CD4-positive, alpha-beta T cell treated with Interferon gamma for 1 hour (primary cell): ENCODE results near the gene SPOCK2.

Source experiments
- DNase-seq: peaks from one replicate; pipeline ENCODE4 v3.0.0-alpha.2; 2020

SPOCK2 gene

DNA sequence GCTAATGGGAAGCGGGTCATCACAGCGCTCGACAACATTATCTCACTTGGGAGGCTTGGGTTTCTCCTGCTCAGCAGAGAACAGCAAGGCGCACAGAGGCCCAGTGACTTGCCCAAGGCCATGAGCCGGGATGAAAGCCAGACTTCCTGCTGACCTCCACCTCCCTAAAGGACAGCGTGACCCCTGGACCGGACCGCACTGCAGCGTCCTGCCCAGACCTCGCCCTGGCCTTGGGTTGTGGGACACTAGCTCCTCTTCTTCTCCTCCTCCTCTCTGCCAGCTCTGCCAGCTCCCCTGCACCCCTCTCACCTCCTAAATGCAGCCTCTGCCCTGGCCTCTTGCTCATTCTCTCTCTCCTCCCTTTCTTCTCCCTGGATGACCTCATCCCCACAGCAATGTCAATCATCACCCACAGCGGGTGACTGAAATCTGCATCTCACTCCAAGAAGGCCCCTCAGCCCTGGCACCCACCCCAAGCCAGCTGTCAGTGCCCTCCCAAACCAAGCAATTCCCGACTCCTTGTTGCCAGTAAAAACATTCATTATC, 19.4 kb downstream of the SPOCK2 start:
- DNase-seq: no peak

DNA sequence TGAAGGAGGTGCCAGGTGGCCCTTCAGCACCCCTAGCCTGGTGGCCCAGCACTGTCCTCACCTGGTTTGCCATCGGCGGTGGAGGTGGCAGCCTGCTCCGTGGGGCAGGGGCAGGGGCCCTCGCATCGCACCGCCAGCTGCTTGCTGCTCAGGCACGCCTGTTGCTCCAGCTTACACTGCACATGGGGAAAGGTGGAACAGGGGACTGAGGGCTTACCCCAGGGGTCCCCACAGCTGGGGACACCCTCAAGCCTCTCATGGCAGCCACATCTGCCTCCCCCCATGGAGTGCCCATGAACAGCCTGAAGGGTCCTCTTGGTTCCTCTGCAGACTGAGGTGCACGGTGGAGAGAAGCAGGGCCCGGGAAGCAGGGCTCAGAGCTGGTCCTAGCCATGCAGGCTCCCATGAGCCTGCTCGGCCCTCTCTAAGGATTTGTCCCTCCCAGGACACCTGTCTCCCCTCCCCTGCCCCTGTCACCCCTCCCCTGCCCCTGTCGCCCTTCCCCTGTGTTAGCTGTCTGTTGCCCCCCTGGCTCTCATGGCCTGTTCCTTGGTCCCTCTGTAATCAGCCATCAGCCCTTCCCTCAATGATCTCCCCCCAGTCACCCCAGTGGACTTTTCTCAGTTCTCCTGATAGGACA, 20.1 kb downstream of the SPOCK2 start:
- DNase-seq: no peak

DNA sequence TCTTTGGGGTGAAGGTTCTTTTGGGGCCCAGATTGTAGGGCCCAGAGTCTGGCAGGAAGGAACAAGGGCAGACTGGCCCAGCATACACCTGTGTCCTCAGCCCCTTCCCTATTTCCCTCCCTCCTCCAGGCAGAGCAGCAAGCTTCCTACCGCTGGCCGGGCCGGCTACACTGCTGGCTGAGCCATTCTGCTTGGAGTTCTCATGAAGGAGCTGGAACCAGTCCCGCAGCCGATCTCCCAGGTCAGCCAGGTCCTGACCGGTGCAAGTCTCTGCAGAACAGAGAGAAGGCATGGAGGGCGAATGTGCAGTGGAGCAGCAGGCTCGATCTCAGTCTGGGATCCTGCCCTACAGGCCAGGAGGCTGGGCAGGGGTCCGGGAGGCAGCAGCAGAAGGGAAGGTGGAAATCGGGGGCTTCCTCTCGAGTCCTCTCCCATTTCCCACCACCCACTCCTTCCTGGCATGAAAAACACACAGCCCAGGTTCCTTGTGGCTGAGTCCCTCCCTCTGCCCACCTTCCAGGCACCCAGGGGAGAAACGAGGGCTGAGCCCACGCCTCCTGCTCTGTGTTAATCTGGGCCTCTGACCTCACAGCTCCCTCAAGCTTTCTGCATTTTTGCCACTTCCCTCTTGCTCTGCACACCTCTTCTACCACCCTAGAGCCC, 20.8 kb downstream of the SPOCK2 start:
- no peak for DNase-seq

DNA sequence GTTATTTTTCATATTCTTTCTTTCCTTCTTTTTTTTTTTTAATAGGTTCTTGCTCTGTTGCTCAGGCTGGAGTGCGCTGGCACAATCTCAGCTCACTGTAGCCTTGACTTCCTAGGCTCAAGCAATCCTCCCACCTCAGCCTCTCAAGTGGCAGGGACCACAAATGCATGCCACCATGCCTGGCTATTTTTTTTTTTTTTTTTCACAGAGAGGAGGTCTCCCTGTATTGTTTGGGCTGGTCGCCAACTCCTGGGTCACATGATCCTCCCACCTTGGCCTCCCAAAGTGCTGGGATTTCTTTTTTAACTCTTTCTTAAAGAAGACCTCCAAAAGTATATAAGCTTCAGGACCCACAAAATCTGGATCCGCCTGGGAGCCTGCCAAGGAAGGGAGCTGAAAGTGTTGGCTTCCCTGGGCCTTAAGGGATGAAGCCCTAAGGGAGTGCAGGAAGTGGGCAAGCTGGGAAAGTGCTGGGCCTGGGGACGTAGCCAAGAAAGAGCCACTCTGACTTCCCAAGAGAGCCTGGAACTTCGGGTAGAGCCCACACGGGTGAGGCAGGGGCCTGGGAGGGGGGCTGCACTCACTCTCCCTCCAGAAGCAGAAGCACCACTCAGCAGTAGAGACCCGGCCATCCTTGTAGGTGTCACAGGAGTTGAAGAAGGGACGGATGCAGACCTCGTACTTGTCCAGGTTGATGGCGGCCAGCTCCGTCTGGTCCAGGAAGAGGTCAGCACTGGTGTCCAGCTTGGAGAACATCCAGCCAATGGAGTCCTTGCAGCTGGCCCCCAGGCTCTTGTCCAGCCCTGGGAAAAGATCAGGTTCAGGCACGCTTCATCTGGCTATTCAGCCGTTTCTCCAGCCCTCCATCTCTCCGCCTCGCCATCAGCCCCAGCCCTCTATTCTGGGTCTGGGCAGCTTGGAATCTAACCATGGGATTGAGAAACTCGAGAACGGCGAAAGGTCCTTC, 21.8 kb downstream of the SPOCK2 start:
- no peak for DNase-seq

DNA sequence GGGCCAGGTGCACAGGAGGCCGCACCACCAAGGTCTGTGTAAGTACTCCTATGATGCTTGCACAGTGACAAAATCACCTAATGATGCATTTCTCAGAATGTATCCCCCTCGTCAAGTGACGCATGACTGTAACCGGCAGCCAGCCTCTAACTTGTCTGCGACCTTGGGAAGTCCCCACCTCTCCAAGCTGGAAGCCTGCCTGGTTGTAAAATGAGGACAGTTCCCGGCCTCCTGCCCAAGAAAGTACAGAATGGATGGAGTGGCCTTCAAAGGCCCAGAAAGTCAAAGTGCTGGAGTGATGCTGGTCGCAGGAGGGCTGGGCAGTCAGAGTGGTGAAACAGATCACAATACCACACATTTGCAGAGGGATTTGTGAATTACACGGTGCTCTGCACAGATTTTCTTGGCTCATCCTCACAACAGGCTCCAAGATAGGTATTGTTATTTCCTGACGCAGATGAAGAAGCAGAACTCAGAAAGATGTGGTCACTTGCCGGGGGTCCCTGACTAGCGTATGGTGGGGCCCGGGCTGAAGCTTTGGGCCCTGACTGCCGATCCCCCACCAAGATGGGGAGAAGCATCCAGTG, 22.8 kb downstream of the SPOCK2 start:
- DNase-seq: no peak

DNA sequence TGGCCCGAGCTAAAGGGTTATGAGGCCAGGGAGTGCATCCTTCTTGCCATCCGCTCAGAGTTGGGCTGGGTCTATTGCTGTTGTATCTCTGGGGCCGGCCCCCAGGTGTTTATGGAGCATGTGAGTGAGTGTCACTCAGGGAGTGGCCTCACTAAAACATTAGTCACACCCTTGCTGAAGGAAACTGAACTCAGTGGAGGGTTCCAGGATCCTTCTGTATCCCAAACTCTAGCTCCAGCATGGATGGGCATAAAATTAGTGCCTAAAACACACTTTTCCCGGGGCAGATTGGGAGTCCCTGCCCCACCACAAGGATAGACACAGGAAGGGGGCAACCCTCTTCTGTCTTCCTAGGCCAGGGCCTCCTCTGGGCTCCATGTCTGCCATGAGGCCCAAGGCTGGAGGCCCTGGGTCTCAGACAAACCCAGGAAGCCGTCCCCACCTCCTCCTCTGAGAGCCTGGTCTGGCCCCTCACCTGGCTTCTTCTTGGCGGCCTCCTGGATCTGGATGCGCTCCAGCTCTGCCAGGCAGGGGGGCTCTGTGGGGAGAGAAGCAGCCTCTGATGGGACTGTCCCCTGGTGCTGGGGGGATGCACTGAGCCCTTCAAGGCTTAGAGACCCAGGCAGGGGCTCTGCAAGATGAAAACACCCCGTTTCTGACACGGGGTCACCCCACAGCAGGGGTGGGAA, 24.5 kb downstream of the SPOCK2 start:
- DNase-seq: no peak

DNA sequence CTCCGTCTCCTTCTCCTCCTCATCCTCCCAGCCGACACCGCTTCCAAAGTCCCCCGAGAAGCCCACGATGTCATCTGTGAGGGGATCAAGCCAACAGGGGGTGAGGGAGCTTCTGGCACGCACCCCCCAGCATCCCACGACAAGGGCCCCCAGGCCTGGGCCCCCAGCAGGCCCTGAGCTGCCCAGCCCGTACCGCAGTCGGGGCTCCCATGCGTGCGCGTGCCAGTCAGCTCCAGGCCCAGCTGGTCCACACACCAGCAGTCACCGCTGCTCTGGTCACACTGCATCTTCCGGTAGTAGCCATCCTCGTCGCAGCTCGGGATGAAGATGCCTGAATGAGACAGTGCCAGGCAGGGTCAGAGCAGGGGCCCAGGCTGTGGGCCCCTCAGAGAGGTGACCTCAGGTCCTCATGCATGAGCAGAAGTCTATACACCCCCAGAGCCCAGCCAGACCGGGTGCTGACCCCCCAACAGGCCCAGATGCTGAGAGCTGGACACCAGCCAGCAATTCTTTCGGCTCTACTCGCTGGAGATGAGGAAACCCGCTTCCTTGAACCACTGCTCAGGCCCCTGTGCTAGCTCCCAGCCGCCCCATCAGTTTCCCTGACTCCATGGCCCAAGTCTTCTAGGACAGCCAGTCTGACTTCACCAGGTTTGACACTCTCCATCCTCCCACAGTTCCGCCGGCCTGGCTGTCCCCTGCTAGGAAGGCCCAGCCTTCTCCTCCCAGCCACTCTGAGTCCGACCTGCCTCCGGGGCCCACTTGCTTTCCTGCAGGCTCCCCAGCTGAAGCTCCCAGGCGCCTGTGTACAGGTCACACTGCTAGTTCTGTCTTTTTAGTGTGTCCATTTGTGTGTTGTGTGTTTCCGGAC, 25.3 kb downstream of the SPOCK2 start:
- no peak for DNase-seq

DNA sequence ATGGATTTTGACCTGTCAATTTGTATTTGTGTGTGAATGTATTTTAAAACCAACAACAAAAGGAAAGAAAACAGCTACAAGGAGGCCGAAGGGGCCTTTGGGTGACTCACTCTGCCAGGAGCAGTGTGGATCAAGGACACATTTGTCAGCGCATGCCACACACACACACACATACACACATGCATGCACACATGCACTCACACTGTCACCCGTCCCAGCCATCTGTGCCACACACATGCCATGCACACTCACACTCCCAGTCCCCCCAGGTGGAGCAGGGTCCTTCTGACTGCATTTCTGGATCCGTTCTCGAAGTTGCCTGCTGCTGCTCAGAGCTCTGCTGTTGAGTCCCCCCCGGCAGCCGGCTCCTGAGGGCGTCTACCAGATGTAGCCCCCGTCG, 26.0 kb downstream of the SPOCK2 start:
- DNase-seq: no peak

DNA sequence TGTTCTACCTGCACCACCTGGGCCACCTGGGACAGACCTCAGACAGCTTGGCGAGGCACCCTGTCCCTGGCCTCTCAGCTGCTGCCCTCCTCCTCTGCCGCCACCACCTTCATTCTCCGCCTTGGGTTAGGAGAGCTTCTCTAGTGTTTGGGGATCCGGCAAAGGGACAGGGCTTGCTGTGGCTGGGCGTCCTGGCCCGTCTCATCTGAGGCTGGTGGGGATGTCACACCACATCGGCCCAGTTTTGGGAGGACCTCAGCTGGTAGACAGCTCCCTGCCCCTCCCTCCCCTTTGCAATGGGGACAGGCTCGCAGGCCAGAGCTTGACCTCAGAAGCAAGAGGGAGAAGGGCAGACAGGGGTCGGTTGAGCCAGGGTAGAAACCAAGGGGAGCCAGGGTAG, 26.4 kb downstream of the SPOCK2 start:
- no peak for DNase-seq

DNA sequence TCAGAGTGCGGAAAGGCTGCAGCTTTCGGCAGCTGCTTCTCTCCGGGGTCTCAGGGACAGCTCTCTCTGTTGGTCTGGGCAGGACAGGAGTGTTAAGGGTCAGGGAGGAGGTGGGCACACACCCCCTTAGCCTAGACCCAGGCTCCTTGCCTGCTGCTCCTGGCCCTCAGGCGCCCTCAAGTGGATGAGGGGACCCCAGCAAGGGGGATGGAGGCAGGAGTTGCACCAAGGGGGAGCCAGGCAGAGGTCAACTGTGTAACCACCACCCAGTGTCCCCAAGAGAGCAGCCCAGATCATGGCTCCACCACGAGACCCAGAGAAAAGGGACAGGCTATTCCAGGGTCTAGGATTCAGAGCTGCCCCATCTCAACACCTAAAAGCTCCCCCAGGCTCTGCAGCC, 26.9 kb downstream of the SPOCK2 start:
- no peak for DNase-seq

DNA sequence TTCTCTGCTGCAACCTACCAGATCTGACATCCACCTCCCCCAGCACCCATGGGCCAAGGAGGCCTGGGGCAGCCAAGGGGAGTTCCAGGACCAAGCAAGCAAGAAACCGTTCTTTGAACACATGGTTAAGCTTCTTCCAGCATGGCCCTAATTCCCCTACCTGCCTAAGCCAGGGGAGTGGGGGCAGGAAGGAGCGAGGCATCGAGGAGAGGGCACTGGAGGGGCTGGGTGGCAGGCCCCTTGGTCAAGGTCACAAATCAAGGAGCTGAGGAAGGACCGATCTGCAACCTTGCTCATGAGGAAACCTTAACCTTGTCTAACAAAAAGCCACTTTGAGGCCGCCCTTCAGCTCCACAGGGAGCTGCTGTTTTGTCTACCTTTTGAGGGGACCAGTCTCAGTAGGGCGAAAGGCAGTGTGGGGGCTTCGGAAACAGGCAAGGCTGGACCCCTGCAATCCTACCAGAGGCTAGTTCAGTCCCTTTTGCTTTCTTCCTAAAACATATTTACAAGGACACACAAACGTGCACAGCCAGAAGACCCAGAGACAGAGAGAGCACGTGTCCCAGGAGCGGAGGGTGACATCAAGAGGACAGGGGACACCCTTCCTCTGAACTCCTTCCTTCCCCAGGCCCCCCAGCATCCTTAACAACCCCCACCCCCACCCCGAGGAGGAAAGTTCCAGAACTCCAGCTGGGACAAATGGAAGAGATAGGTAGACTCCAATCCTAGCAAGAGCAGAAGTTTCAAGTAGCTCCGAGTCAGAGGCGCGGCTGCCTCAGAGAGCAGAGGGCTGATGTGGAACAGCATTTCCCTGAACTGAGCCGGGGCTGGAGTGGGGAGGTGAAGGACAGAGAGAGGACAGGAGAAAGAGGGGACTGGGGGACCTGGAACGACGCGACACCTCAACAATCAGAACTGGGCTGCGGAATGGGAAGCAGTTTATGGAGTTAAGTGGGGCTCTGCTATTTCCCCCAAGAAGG, 28.2 kb downstream of the SPOCK2 start:
- no peak for DNase-seq

DNA sequence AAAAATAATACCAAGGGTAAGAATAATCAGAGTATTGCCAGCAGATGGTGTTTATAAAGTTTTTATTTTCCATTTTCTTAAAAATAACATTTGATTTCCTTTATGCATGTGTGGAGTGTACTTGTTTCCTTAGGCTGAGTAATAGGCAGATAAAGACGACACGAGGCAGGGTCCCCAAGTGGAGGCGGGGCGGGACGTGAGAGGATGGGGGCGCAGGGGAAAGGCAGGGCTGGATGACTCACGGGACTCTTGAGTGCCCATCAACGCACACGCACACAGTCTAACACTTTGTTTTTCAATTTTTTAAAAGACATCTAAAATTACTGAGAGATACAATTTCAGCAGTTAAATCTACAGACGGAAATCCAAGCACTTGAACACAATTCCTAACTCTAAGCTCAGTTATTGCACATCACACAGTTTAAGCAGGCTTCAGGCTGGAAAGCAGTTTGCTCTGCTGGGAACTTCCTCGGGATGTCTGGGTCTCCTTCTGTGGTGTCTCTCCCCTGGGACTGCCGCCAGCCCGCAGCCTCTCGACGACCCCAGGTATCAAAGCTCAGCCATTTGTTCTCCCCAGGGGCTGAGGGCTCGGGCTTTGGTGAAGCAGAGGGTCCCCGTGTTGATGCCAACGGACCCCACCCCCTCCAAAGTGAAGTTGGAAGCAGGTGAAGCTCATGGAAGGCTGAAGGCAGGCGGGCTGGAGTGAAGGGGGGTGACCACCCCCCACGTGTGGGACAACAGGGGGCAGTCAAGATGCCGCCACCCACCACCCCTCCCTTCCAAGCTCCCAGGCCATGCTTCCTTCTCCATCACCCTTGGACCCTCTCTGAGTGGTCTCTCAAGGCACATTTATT, 29.1 kb downstream of the SPOCK2 start:
- DNase-seq: no peak

DNA sequence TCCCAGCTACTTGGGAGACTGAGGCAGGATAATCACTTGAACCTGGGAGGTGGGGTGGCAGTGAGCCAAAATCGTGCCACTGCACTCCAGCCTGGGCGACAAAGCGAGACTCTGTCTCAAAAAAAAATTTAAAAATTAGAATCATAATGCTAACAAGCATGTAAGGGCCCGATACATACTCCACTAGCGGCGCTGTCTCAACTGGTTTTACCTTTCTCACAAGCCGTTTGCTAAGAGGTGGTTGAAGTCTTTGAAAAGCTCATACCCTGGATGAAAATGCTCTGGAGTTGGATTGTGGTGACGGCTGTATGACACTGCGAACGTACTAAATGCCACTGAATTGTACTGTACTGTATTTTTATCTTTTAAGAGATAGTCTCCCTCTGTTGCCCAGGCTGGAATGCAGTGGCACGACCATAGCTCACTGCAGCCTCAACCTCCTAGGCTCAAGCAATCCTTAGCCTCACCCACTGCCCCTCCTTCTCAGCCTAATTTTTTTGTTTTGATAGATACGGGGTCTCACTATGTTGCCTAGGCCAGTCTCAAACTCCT, 29.9 kb downstream of the SPOCK2 start:
- no peak for DNase-seq

DNA sequence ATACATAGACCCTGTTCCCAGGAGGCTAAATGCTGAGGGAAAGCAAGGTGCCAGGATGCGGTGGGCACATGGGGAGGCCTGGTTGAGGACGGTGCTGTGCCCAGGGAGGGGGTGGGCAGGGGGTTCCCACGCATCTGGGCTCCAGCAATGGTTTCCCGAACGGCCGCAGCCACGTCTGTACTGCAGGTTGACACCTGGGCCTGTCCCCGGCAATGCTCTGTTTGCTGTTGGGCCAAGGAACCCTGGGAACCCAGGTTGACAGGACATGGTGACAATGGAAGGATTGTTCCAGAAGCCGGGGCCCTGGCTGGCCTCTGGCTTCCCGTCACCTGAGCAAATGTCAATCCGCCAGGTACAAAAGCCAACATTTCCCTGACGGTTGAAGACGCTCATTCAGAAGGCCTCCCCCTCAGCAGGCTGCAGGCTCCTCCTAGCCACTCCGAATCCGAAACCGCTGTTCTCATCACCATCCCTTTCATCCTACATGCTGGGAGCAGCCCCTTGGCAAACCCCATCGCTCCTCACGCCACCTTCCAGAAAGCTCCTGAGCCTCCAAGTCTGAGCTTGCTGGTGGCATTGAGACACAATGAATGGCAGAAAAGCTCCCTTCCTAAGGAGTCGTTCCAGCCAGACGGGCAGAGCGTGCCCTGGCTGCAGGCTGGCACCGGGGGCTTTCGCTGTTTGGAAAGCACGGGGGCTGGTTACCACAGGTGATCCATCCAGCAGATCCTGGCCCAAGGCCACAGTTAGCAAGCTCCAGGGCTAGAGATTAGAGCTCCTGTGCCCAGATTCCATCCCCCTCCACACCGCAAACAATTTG, 31.2 kb downstream of the SPOCK2 start:
- no peak for DNase-seq

DNA sequence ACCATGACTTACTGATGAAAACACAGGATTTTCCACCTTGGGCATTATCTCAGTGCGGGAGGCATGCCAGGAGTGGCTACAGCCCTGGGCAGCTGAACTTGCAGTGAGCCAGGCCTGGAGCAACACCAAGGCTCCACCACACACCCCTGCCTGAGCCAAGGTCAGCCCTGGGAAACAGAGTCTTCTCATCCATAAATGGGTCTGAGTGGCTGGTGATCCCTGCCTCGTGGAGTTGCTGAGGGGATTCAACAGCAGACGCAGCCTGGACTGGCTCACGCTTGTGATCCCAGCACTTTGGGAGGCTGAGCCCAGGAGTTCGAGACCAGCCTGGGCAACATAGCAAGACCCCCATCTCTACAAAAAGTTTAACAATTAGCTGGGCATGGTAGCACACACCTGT, 32.2 kb downstream of the SPOCK2 start:
- DNase-seq: no peak

DNA sequence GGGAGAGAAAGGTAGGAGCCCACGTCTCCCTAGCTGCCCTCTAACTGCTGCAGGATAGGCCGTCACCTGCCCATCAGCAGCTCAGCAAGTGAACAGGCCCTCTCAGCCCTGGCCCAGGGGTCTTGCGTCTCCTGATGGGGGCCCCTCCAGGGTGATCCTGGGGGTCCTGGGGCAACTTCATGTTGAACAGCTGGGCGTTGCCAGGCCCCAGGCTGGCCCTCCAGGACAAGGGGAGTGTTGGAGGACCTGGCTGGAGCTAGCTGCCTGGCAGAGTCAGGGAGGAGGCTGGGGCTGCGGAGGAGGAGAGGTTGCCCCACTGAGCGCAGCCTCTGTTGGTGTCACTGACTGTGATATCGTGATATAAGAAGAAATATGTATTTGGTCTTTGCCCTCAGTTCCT, 34.7 kb downstream of the SPOCK2 start:
- DNase-seq: no peak

DNA sequence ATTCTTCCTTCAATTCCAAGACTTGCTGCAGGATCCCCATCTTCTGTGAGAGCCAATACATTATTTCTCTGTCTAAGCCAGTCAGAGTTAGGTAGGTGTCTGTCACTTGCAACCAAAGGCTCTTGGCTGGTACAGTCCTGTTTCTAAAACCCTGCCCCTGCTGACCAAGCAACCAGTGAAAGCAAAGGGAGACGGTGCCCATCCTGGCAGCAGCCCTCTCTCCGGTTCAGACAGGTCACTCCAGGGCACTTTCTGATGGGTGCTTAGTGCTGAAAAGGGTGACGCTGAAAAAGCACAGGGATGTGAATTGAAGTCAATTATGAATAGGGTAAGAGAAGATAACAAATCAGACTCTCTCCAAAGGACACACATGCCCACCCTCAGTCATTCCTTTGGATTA, 37.5 kb downstream of the SPOCK2 start:
- no peak for DNase-seq
